GM12878 (cell line): ENCODE results near the gene TMEM132D. TPM values are rescaled to one million over a fixed set of nuclear protein-coding genes. Genes with fewer than 3 reads are reported as not detected.

Source experiments
- ATAC-seq: fragments of 200-7000 bp; cut with Tn5 transposase; 3 replicates; pipeline ENCODE4 v1.9.1; 2020; ENCODE audit warnings: mild to moderate bottlenecking, moderate library complexity
- BruUV-seq: library from RNA; stranded (reverse); fragments of 400-500 nt; replicated peaks from 2 replicates; lab custom pipeline; 2021; lab: Mats Ljungman, UMichigan
- CTCF ChIA-PET: fragments of 300-600 bp; sonication (Branson Sonifier 250); formaldehyde crosslinking; extraction: SDS; loops from one replicate; lab custom pipeline; 2021; ENCODE audit warnings: inconsistent platforms; lab: Yijun Ruan, JAX
- POLR2A ChIA-PET: fragments of 350-600 bp; formaldehyde crosslinking; extraction: SDS; loops from one replicate; lab custom pipeline; 2021; ENCODE audit warnings: inconsistent platforms; lab: Charles Lee
- RAD21 ChIA-PET: fragments of 300-600 bp; sonication (Branson Sonifier 250); formaldehyde crosslinking; loops from one replicate; lab custom pipeline; 2023; ENCODE audit warnings: antibody characterized with exemption; ENCODE audit not compliant: unreplicated experiment; lab: Charles Lee
- SMC1A ChIA-PET: fragments of 300-600 bp; sonication (Branson Sonifier 250); formaldehyde crosslinking; loops from one replicate; lab custom pipeline; 2023; ENCODE audit not compliant: unreplicated experiment, uncharacterized antibody; lab: Charles Lee
- DNase-seq: peaks from one replicate; pipeline ENCODE4 v3.0.0-alpha.2; 2011; ENCODE audit warnings: low read depth, low spot score
- FAIRE-seq: peaks from 3 replicates; lab custom pipeline; 2011; peaks lifted over from hg19 to GRCh38; lab: Jason Lieb, UNC
- H2AFZ ChIP-seq: 2 replicates; pipeline ENCODE4 v1.6.0; 2011; ENCODE audit warnings: low read depth, low read length, control low read depth; ENCODE audit not compliant: control insufficient read depth
- H3K27ac ChIP-seq: 2 replicates; pipeline ENCODE4 v1.5.1; 2011; ENCODE audit warnings: control low read depth; ENCODE audit not compliant: control insufficient read depth, insufficient read depth
- H3K27me3 ChIP-seq, 2 experiments: replicated peaks in 1 of 2; 2 replicates each; pipeline versions ENCODE4 v1.6.0 to v1.6.1; 2011; ENCODE audit warnings: low read length in 1 of 2; ENCODE audit not compliant: control insufficient read depth in 2 of 2, insufficient read depth in 2 of 2
- H3K36me3 ChIP-seq, 2 experiments: 2 replicates each; pipeline ENCODE4 v1.5.1; 2011; ENCODE audit warnings: low read length in 1 of 2; ENCODE audit not compliant: control insufficient read depth in 2 of 2, insufficient read depth in 2 of 2
- H3K4me1 ChIP-seq: 2 replicates; pipeline ENCODE4 v1.6.1; 2011; ENCODE audit warnings: mild to moderate bottlenecking, low read length, moderate library complexity, mixed read lengths; ENCODE audit not compliant: control insufficient read depth, insufficient read depth
- H3K4me2 ChIP-seq: 2 replicates; pipeline ENCODE4 v1.6.0; 2011; ENCODE audit warnings: control low read depth; ENCODE audit not compliant: control insufficient read depth, insufficient read depth
- H3K4me3 ChIP-seq: fragments of 200-600 bp; sonication (generic); 2 replicates; pipeline ENCODE4 v1.5.1; 2016
- H3K79me2 ChIP-seq: 2 replicates; pipeline ENCODE4 v1.6.0; 2011; ENCODE audit warnings: low read length; ENCODE audit not compliant: control insufficient read depth, insufficient read depth
- H3K9ac ChIP-seq: 2 replicates; pipeline ENCODE4 v1.8.0; 2011; ENCODE audit warnings: low read length, control low read depth, mixed read lengths; ENCODE audit not compliant: control insufficient read depth, insufficient read depth
- H3K9me3 ChIP-seq: replicated peaks from 3 replicates; pipeline ENCODE4 v1.5.1; 2011; ENCODE audit warnings: mild to moderate bottlenecking, low read length; ENCODE audit not compliant: control insufficient read depth, insufficient read depth
- H4K20me1 ChIP-seq: 2 replicates; pipeline ENCODE4 v1.6.0; 2011; ENCODE audit not compliant: control insufficient read depth, insufficient read depth
- BMI1 ChIP-seq: fragments of 450-650 bp; IDR thresholded peaks from 2 replicates; pipeline ENCODE4 v1.6.1; 2016; ENCODE audit warnings: mild to moderate bottlenecking, moderate library complexity, borderline replicate concordance
- CTCF ChIP-seq, 3 experiments: IDR thresholded peaks in 2 of 3; conservative IDR thresholded peaks in 1 of 3; 2 replicates each; pipeline ENCODE4 v1.5.1; 2011; ENCODE audit warnings: low read depth in 3 of 3, low read length in 3 of 3, mild to moderate bottlenecking in 3 of 3, control low read depth in 2 of 3, moderate library complexity in 2 of 3, inconsistent platforms in 1 of 3, mixed read lengths in 1 of 3; ENCODE audit not compliant: control insufficient read depth in 2 of 3, insufficient read depth in 1 of 3; ENCODE audit errors: extremely low read depth in 1 of 3
- EED ChIP-seq: sonication (generic); IDR thresholded peaks from 2 replicates; pipeline ENCODE4 v1.6.1; 2016; ENCODE audit warnings: antibody characterized with exemption, low read depth
- MEF2A ChIP-seq: IDR thresholded peaks from 2 replicates; pipeline ENCODE4 v1.6.1; 2011; ENCODE audit warnings: low read depth, mild to moderate bottlenecking, low read length, moderate library complexity; ENCODE audit not compliant: insufficient read depth
- PAX8 ChIP-seq: fragments of 450-650 bp; IDR thresholded peaks from 2 replicates; pipeline ENCODE4 v1.6.1; 2017; ENCODE audit warnings: mild to moderate bottlenecking, moderate library complexity
- SUZ12 ChIP-seq: fragments of 200-600 bp; sonication (generic); IDR thresholded peaks from one replicate; pipeline ENCODE4 v1.6.1; 2018; ENCODE audit warnings: antibody characterized with exemption, mild to moderate bottlenecking; ENCODE audit not compliant: unreplicated experiment
- ZNF592 ChIP-seq: fragments of 450-650 bp; IDR thresholded peaks from 2 replicates; pipeline ENCODE4 v1.6.1; 2017; ENCODE audit warnings: mild to moderate bottlenecking, moderate library complexity
- WGBS: methylation state at CpG from one replicate; pipeline ENCODE4 v1.1.6; 2016; ENCODE audit warnings: low lambda C conversion rate; ENCODE audit not compliant: insufficient replicate concordance, insufficient coverage; ENCODE audit errors: missing lambda C conversion rate; 5-methylcytosine and 5-hydroxymethylcytosine counted together
- in situ Hi-C: fragments of 300-500 bp; cut with MboI; formaldehyde crosslinking; loops from 9 replicates; pipeline ENCODE4 v1.14.3; 2018; ENCODE audit warnings: mixed read lengths
- intact Hi-C: fragments of 100-400 bp; cut with micrococcal nuclease; formaldehyde crosslinking; loops from one replicate; pipeline ENCODE4 v1.14.2; 2022; ENCODE audit not compliant: unreplicated experiment
- polyA plus RNA-seq, 11 experiments: library from polyadenylated mRNA; depleted of rRNA in 4 of 11; unstranded in 6 of 11; stranded (reverse) in 5 of 11; fragments of >200 nt; fragmentation: Nextera tagmentation in 4 of 11; fragmentation: Illumina TruSeq in 1 of 11; extraction: Ambion mirVana in 4 of 11; extraction: Trizol in 1 of 11; gene quantifications; 1 replicate in 1 of 11; 2 replicates in 10 of 11; pipeline versions ENCODE4 v1.2.1 to v1.2.3, GENCODE V29; 2011 to 2016; ENCODE audit warnings: inconsistent platforms in 2 of 11, missing spikeins in 2 of 11, low read depth in 1 of 11
- total RNA-seq, 4 experiments: library from RNA; depleted of rRNA in 3 of 4; stranded (reverse); fragments of >200 nt in 3 of 4; fragmentation: Illumina TruSeq in 1 of 4; extraction: Trizol in 1 of 4; gene quantifications; 2 replicates each; pipeline versions ENCODE4 v1.2.1 to v1.2.3, GENCODE V29; 2013 to 2021

TMEM132D gene
- total and polyA plus RNA-seq, 10 of the 15 experiments (the other 5 are each of a cell fraction or from before 2014, with no cell fraction given) = under 0.01 to 0.12 (median 0.02) TPM; not detected in 3

- CTCF ChIA-PET = no interaction called here
- Histone ChIP-seq H3K79me2 (no peaks in the 10 kb centered on the region), H3K27me3 (no peaks in the 10 kb centered on the region), H4K20me1 (no peaks in the 10 kb centered on the region), H2AFZ (no peak overlapping the region), H3K4me2 (no peak overlapping the region), H3K27ac (no peak overlapping the region), H3K4me1 (no peaks in the 10 kb centered on the region), H3K4me3 (no peak overlapping the region), H3K36me3 (no peaks in the 10 kb centered on the region), H3K9me3 (no peaks in the 10 kb centered on the region; the same call in 2 of the 3 replicates), H3K9ac (no peak overlapping the region)
- WGBS = 42% methylated on average over 16 of the region's 17 CpGs
- FAIRE-seq = no peak
- TF ChIP-seq PAX8 (no peak), CTCF (IDR thresholded peaks at IDR 0.05 in 2 of 3, conservative IDR thresholded peaks at IDR 0.05 in 1 of 3; ENCODE audit: control insufficient read depth in 2 of 3, extremely low read depth in 1 of 3, insufficient read depth in 1 of 3, low read depth in 3 of 3, low read length in 3 of 3) (no peak), BMI1 (no peak), MEF2A (no peak), EED (no peak), ZNF592 (no peak), SUZ12 (no peak)
- DNase-seq = no peak
- no TSS peak for BruUV-seq
- ATAC-seq = no peak
- SMC1A ChIA-PET = no interaction called here
- POLR2A ChIA-PET = no interaction called here
- in situ Hi-C loops (no loop called here), intact Hi-C loops (no loop called here)
- RAD21 ChIA-PET = no interaction called here
Observed at GRCh38 chr12:129571901-129572494, 331.8 kb downstream of the TMEM132D start.
